ENCODE data around the gene DBT.

DNA sequence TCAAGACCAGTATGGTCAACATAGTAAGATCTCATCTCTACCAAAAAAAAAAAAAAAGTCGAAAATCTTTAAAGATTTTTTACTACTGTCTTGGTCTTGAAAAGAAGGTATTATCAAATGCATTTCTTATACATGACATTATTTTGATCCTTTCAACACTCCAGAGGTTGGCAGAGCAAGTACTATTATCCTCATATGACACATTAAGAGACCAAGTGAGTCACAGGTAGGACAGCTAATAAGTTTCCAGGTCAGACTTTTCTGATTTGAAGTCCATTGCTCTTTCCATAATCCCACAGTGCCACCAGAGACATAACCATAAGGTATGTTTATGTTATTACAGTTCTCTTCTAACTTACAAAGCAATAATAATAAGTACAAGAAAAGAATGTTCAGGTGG lies 15.2 kb downstream of the DBT start:
- TF ChIP-seq EZH2 (optimal IDR thresholded peaks at IDR 0.05; ENCODE audit: low read depth, low read length) = no peak
- TF ChIP-seq, protein P1, sequence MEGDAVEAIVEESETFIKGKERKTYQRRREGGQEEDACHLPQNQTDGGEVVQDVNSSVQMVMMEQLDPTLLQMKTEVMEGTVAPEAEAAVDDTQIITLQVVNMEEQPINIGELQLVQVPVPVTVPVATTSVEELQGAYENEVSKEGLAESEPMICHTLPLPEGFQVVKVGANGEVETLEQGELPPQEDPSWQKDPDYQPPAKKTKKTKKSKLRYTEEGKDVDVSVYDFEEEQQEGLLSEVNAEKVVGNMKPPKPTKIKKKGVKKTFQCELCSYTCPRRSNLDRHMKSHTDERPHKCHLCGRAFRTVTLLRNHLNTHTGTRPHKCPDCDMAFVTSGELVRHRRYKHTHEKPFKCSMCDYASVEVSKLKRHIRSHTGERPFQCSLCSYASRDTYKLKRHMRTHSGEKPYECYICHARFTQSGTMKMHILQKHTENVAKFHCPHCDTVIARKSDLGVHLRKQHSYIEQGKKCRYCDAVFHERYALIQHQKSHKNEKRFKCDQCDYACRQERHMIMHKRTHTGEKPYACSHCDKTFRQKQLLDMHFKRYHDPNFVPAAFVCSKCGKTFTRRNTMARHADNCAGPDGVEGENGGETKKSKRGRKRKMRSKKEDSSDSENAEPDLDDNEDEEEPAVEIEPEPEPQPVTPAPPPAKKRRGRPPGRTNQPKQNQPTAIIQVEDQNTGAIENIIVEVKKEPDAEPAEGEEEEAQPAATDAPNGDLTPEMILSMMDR (IDR thresholded peaks at IDR 0.05; ENCODE audit: low read length) = no peak
- TF ChIP-seq EZH2phosphoT487 (IDR thresholded peaks at IDR 0.05; ENCODE audit: low read length) = no peak
